ENCODE measurements around the gene ART1.
"Not testable (repeated sequence)": the region's sequence is repeated elsewhere in the genome, so short reads cannot be mapped to it uniquely, and the experiment has no call there.

The ART1 gene

DNA sequence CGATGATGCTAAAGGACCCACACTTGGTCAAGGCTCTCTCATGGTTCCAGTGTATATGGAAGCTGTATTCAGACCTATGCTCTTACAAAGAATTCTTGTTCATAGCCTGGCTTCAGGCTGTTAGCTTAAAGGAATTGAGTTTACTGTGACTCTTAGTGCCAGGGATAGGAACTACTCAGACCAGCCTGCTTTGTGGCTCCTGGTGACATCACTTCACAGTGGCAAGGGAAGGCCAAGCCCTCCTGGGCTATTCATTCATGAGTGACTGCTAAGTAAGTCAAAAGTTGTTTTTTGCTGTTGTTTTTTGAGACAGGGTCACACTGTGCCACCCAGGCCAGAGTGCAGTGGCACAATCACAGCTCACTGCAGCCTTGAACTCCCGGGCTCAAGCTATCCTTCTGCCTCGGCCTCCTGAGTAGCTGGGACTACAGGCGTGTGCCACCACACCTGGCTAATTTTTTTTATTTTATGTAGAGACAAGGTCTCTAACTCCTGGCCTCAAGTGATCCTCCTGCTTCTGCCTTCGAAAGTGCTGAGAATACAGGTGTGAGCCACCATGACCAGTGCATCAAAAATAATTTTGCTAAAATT is 12.8 kb upstream of the ART1 start:
- no peak for DNase-seq (ENCODE audit: low read depth, low spot score)

- no peak for DNase-seq (ENCODE audit: low read depth, low spot score)
Observed at GRCh38 chr11:3635641-3636375, 9.1 kb upstream of the ART1 start.

DNA sequence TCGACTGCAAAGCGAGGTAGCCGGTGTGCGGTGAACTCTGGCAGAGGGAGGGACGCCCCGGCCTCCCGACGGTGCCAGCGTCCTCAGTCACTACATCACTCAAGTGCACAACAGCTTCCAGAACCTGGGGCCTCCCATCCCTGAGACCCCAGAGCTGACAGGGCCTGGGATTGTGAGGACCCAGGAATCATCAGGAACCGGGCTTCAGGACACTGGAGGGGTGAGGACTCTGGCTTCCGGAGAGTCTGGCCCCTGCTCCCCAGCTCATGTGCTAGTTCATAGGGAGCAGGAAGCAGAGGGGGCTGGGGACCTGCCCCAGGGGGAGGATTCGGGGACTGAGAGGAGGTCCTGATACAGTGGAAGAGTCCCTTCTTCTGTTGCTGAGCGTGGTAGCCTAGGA is 7.7 kb upstream of the ART1 start:
- no peak for DNase-seq (ENCODE audit: low read depth, low spot score)

DNA sequence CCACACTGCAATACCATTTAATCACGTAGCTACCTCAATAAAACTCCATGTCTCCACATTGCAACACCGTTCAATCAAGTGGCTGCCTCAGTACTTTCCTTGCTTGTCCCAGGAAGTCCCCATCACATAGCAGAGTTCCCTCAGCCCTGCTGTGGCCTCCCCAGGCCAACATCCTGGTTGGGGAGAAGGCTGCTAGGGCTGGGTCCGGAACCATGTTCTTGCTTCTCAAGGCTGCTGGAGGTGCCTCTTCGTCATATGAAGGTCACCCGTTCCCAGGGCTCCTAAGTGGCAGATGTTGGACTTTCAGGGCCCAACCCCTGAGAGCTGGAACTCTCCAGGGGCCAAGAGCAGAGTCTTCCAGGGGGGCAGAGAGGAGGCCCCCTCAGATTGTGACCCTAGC is 6.4 kb upstream of the ART1 start:
- DNase-seq (ENCODE audit: low read depth, low spot score), result no peak

GRCh38 chr11:3639841-3640240 is 5.1 kb upstream of the ART1 start:
- no peak for DNase-seq (ENCODE audit: low read depth, low spot score)

GRCh38 chr11:3641191-3641590 is 3.7 kb upstream of the ART1 start:
- DNase-seq (ENCODE audit: low read depth, low spot score), result no peak

DNA sequence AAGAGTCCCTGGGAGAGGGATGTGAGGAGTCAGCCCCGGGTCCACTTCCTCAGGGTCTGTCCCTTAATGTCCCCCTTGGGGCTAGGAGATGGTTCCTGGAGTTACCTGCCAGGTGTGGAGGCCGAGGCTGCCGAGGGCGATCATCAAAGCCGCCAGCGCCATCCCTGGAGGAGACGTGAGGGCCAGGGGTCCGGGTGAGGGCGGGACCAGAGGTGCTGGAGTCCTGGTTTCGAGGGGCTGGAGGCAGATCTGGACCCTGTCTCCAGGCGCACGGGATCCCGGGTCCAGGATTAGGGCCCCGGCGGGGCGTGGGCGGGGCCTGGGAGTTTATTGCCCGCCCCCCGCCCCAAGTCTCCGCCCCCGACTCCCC is 3.2 kb upstream of the ART1 start, which contains the start of gene ART5:
ART5 (minus strand) TSS at position 292 of the 370 bp plus-strand sequence; CDS start at position 162, 130 bp downstream.
- no peak for DNase-seq (ENCODE audit: low read depth, low spot score)

DNA sequence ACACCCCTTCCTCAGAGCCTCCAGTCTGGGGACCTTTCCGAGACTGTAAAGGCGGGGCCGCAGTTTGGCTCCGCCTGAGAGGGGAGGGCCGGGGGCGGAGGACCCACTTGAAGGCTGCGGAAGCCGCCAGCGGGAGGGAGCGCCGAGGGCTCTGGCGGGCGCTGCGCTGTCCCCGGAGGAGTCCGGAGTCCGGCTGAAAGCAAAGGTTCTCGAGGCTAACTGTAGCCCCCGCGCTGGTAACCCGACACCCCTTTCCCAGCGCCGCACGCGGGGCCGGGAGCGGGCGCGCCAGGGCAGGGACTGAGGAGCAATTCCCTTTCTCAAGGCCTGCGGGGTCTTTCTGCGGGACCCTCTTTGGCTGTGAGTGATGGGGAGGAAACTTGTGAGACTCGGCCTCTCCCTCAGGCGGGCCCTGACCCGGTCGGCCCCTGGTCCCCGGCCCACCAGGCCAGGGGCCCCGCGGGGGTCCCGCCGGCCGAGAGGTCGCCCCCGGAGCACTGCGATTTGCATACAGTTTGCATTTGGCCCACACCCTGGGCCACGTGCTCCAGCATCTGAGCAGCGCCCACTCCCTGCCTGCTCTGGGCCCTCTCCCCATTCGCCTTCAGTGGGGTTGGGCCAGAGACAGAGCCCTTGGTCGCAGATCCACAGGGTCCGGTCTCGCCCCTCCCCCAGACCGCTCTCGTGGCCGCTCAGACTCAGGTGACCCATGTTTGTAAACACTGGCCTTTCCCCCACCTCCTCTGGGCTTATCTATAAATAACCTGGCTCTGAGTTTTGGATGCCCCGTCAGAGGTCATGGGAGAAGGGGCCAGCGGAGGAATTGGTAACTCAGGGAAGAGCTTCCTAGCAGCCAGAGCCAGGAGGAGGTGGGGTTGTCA is 2.6 kb upstream of the ART1 start:
- DNase-seq (ENCODE audit: low read depth, low spot score), result peak; percentile 89

DNA sequence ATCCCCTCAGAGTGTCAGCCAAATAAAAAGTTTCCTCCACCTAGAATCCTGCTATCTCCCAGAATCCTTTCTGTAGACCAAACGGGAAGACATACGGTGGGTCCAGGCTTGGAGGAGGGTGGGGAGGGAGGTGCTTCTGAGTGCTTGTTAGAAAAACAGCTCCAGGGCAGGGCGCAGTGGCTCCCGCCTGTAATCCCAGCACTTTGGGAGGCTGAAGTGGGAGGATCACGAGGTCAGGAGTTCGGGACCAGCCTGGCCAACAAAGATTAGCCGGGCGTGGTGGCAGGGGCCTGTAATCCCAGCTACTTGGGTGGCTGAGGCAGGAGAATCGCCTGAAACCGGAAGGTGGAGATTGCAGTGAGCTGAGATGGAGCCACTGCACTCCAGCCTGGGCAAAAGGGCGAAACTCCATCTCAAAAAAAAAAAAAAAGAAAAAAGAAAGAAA is 1.8 kb upstream of the ART1 start:
- not testable (repeated sequence) for DNase-seq (ENCODE audit: low read depth, low spot score)

- DNase-seq (ENCODE audit: low read depth, low spot score), result no peak
Observed at GRCh38 chr11:3645552-3645951, 624 bp downstream of the ART1 start.

- not testable (repeated sequence) for DNase-seq (ENCODE audit: low read depth, low spot score)
Observed at GRCh38 chr11:3648843-3649242, 3.9 kb downstream of the ART1 start.

- DNase-seq (ENCODE audit: low read depth, low spot score), result not testable (repeated sequence)
Observed at GRCh38 chr11:3649374-3649773, 4.4 kb downstream of the ART1 start.

- DNase-seq (ENCODE audit: low read depth, low spot score), result not testable (repeated sequence)
Observed at GRCh38 chr11:3652514-3652913, 7.6 kb downstream of the ART1 start.

DNA sequence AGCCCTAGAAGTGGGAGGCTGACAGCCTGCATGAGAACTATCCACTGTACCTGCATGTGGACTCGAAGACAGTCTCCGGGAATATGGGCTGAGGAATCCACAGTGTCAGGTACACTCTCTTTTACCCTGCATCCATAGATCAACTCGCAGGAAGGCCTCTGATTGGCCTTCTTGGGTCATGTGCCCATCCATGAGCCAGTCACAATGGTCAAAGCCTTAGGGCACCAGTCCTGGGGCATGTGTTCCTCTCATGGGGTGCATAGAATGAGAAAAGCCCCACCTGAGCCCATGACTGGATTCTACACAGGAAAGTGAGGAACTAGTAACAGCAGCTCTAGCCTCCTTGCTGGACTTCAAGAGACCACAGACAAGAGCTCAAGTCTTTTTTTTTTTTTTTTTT is 10.6 kb downstream of the ART1 start:
- no peak for DNase-seq (ENCODE audit: low read depth, low spot score)

DNA sequence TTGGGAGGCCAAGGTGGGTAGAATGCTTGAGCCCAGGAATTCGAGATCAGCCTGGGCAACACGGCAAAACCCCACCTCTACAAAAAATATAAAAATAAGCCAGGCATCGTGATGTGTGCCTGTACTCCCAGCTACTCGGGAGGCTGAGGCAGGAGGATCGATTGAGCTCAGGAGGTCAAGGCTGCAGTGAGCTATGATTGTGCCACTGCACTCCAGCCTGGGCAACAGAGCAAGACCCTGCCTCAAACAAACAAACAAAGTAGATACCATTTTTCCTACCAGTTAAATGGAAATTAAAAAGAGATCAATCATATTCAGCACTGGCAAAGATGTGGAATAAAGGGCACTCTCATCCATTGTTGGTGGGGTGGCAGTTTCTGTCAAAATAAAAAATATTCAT is 12.4 kb downstream of the ART1 start:
- DNase-seq (ENCODE audit: low read depth, low spot score), result not testable (repeated sequence)

- no peak for DNase-seq (ENCODE audit: low read depth, low spot score)
Observed at GRCh38 chr11:3658252-3658651, 13.3 kb downstream of the ART1 start.

- DNase-seq (ENCODE audit: low read depth, low spot score), result no peak
Observed at GRCh38 chr11:3659595-3660515, 14.9 kb downstream of the ART1 start.

DNA sequence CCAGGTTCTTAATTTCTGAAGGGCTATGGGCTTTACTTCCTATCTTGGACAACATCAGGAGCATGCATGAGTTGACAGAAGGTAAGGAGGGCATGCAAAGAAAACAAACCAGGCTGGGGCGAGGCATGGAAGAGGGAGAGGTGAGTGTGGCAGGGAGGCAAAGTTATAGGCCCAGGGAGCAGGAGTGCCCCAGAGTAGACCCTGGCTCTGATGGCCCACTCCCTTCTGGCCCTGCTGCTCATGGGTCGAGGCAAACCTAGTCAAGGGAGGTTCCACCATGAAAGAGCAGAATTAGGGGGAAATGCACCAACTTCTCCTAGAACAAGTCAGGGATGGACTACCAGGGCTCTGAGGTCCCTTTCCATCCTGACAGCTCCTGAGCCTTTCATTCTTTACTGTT is 16.0 kb downstream of the ART1 start:
- DNase-seq (ENCODE audit: low read depth, low spot score), result no peak

DNA sequence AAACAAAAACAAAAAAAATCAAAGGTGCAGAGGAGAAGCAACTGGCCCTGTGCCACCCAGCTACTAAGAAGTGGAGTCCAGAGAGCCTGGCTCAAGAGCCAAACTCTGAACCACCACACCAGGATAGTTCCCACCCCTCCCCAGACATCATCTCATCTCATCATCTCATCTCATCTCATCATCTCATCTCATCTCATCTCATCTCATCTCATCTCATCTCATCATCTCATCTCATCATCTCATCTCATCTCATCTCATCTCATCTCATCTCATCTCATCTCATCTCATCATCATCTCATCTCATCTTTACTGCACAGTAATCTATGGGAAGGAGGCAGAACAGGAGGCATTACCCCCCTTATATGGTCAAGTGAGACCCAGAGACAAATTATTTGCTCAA is 17.9 kb downstream of the ART1 start:
- no peak for DNase-seq (ENCODE audit: low read depth, low spot score)

DNA sequence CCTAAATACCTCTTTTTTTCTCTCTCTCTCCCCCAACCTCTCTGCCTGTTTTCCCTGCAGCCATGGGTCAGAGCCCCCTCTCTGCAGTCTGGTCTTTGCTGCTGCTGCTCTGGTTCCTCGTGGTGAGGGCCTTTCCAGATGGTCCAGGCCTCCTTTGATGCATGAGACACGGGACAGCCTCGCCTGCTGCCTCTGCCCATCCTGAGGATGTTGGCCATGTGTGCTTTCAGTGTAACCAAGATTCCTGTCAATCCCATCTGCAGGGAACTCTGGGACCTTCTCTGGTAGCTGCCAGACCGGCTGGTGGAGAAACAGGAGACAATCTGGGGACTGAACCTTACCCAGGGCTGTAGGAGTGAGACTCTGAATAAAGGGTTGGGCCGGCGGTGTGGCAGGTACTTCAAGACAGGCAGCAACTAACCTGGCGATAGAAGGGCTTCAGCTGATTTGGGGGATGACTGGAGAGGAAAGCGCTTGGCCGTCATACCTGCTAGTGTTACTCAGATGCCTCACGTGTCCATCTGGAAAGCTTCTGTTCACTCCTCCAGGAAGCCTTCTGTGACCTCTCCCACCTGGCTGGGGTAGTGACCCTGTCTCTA is 19.2 kb downstream of the ART1 start:
- DNase-seq (ENCODE audit: low read depth, low spot score), result no peak

Measured in astrocyte of the hippocampus (primary cell).